ENCODE measurements around the gene DAB1. TPM values are rescaled to one million over a fixed set of nuclear protein-coding genes. Genes with fewer than 3 reads are reported as not detected.

The DAB1 gene
- total and polyA plus RNA-seq, 4 donors: 0.05 to 2.6 (median 1.8) TPM

DNA sequence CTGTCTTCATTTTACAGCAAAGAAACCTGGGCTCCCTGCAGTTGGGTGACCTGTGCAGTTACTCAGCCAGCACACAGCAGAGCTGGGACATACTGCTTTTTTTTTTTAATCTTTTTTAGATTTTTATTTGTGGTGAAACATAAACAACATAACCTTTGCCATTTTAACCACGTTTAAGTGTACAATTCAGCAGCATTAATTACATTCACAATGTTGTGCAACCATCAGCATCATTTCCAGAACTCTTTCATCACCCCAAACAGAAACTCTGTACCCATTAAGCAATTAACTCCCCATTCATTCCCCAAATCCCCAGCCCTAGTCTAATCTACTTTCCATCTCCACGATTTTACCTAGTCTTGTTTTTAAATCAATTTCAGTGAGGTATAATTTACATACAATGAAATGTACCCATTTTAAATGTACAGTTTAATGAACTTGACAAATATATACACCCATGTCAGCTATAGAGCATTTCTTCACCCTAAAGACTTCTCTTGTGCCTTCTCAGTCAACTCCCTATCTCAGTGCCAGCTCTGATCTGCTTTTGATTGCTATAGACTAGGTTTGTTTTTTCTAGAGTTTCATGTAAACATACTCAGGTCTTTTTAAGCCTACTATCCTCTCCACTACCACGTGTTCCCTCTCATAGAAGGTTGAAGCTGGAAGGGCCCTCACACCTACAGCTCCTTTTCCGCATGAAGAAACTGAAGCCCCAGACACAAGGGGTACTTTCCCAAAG is 420.3 kb downstream of the DAB1 start:
- Histone ChIP-seq H3K9me3 (ENCODE audit: control insufficient read depth, low read length) (no peaks in the 10 kb centered on the region), H3K4me3 (ENCODE audit: low read length in 2 of 2) (no peak overlapping the region), H3K27me3 (ENCODE audit: control insufficient read depth in 1 of 2, insufficient read depth in 2 of 2, low read length in 1 of 2) (no peaks in the 10 kb centered on the region), H3K36me3 (ENCODE audit: control insufficient read depth in 1 of 2, insufficient read depth in 2 of 2, low read length in 1 of 2) (no peaks in the 10 kb centered on the region), H3K4me1 (ENCODE audit: control insufficient read depth in 1 of 2, insufficient read depth in 2 of 2, low read length in 2 of 2) (peaks cover 2 to 8% of the 10 kb centered on the region in 2 donors), H3K27ac (ENCODE audit: low read depth in 1 of 2, low read length in 2 of 2) (no peak overlapping the region)
- DNase-seq: no peak
- intact Hi-C loops (cut with DNase I): no loop called here
- ATAC-seq (ENCODE audit: low FRiP score): no peak
- WGBS, 2 donors: 60 to 67% methylated on average over 4 of the region's 4 CpGs

DNA sequence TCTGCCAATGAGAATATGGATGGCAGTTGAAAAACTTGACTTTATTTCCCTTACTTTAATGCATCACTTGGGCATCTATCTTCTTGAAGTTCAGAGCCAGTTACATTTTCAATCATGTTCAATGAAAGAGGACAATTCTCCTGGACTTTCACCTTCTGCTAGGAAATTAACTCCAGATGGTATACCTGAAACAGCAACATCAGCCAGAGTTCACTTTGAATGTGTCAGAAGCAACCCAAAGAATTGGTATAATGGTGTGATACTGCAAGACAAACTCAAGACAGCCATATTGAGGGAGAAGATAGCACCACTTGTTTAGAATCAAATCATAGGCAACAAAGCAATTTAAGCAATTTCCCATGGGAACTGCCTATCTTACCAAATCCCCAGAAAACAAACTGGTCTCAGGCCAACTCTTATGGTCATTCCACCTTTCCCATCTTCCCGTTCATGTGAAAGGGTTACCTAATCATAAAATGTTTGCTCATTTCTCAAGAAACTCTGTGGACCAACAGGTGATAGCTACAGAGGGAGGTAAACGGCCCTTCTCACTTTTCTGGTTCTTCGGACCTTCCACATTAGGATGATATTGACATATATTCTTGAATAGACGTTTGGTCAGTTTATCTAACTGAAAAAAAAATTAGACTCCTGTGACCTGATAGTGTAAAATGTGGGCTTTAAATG is 428.3 kb downstream of the DAB1 start:
- intact Hi-C loops (cut with DNase I): no loop called here
- WGBS, 2 donors: 93 to 94% methylated on average over 4 of the region's 4 CpGs
- H3K4me1 ChIP-seq (ENCODE audit: control insufficient read depth in 1 of 2, insufficient read depth in 2 of 2, low read length in 2 of 2): peaks cover 0 to 5% of the 10 kb centered on the region in 2 donors
- no peak overlapping the region for H3K4me3 ChIP-seq (ENCODE audit: low read length in 2 of 2)
- H3K9me3 ChIP-seq (ENCODE audit: control insufficient read depth, low read length): no peaks in the 10 kb centered on the region
- no peak for ATAC-seq (ENCODE audit: low FRiP score)
- DNase-seq: no peak
- H3K27me3 ChIP-seq (ENCODE audit: control insufficient read depth in 1 of 2, insufficient read depth in 2 of 2, low read length in 1 of 2): no peaks in the 10 kb centered on the region
- no peaks in the 10 kb centered on the region for H3K36me3 ChIP-seq (ENCODE audit: control insufficient read depth in 1 of 2, insufficient read depth in 2 of 2, low read length in 1 of 2)
- H3K27ac ChIP-seq (ENCODE audit: low read depth in 1 of 2, low read length in 2 of 2): no peak overlapping the region

DNA sequence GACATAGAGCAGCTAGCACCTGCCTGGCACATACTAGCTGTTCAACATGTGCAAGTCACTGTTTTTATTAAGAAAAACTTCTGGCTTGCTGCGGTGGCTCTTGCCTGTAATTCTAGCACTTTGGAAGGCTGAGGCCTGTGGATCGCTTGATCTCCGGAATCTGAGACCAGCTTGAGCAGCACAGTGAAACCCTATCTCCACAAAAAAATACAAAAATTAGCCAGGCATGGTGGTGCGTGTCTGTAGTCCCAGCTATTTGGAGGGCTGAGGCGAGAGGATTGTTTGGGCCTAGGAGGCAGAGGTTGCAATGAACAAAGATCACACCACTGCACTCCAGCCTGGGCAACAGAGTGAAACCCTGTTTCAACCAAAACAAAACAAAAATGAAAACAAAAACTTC is 430.4 kb downstream of the DAB1 start:
- no peak for DNase-seq
- H3K4me1 ChIP-seq (ENCODE audit: control insufficient read depth in 1 of 2, insufficient read depth in 2 of 2, low read length in 2 of 2): peaks cover 0 to 2% of the 10 kb centered on the region in 2 donors
- H3K36me3 ChIP-seq (ENCODE audit: control insufficient read depth in 1 of 2, insufficient read depth in 2 of 2, low read length in 1 of 2): no peaks in the 10 kb centered on the region
- H3K27ac ChIP-seq (ENCODE audit: low read depth in 1 of 2, low read length in 2 of 2): no peak overlapping the region
- intact Hi-C loops (cut with DNase I): no loop called here
- no peaks in the 10 kb centered on the region for H3K27me3 ChIP-seq (ENCODE audit: control insufficient read depth in 1 of 2, insufficient read depth in 2 of 2, low read length in 1 of 2)
- ATAC-seq (ENCODE audit: low FRiP score): no peak
- 50 to 59% methylated on average over 5 of the region's 5 CpGs for WGBS, 2 donors
- H3K4me3 ChIP-seq (ENCODE audit: low read length in 2 of 2): no peak overlapping the region
- no peaks in the 10 kb centered on the region for H3K9me3 ChIP-seq (ENCODE audit: control insufficient read depth, low read length)

DNA sequence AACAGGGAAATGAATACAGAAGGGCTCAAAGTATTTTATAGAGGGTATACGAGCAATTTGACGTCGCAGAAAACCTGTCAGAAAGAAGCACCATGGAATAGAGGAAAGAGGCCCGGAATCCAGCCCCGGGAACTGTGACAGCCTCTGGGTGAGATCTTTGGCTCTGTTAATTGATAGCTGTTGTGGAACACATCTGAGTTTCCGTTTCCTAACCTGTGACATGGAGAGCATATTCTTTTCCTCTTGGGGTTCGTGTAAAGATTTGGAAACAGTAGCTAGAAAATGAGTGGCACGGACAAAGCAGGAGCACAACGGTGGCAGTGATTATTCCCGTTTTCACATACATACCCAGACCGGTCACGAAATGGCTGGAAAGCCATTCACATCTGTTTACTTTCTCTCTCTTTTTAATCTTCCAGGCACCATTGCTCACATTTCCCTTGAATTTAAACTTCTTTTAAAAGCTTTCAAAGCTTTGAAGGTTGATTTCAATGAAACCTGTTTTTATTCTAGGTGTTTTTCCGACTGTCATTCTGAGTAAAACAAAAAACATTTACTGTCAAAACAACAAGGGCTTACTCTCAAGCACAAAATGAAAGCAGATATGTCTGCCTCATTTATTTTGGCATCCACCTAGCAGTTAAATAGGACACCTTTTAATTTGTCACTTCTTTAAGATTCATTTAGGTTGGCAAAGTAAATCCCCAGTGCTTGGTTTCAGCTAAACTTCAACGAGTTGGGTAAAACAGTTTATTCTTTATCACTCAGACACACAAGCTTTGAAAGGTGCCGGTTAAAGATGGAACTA is 431.3 kb downstream of the DAB1 start:
- Histone ChIP-seq H3K9me3 (ENCODE audit: control insufficient read depth, low read length) (no peaks in the 10 kb centered on the region), H3K36me3 (ENCODE audit: control insufficient read depth in 1 of 2, insufficient read depth in 2 of 2, low read length in 1 of 2) (no peaks in the 10 kb centered on the region), H3K27ac (ENCODE audit: low read depth in 1 of 2, low read length in 2 of 2) (no peak overlapping the region), H3K27me3 (ENCODE audit: control insufficient read depth in 1 of 2, insufficient read depth in 2 of 2, low read length in 1 of 2) (no peaks in the 10 kb centered on the region), H3K4me3 (ENCODE audit: low read length in 2 of 2) (no peak overlapping the region), H3K4me1 (ENCODE audit: control insufficient read depth in 1 of 2, insufficient read depth in 2 of 2, low read length in 2 of 2) (peaks cover 0 to 1% of the 10 kb centered on the region in 2 donors)
- DNase-seq (no peak), ATAC-seq (ENCODE audit: low FRiP score) (no peak)
- 81 to 83% methylated on average over 15 of the region's 15 CpGs for WGBS, 2 donors
- intact Hi-C loops (cut with DNase I): no loop called here

DNA sequence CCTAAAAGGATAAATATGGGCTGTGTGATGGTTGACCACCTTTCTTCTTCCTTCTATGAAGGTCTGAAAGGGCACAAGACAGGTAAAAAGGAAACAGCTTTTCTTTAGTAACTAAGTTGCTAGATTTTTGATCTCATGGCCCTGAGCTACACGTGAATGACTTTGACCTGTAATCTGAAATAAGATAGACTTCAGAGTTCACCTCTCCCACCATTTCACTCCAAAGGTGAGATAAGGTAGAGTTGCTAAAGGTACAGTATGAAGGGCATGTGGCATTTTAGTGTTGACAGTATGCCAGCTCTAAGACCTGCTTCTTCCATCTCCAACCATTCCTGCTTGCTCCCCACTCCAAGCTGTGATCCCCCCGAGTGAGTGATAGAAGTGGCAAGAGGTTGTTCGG is 432.3 kb downstream of the DAB1 start:
- Histone ChIP-seq H3K4me1 (ENCODE audit: control insufficient read depth in 1 of 2, insufficient read depth in 2 of 2, low read length in 2 of 2) (peaks cover 0 to 1% of the 10 kb centered on the region in 2 donors), H3K36me3 (ENCODE audit: control insufficient read depth in 1 of 2, insufficient read depth in 2 of 2, low read length in 1 of 2) (no peaks in the 10 kb centered on the region), H3K27me3 (ENCODE audit: control insufficient read depth in 1 of 2, insufficient read depth in 2 of 2, low read length in 1 of 2) (no peaks in the 10 kb centered on the region), H3K27ac (ENCODE audit: low read depth in 1 of 2, low read length in 2 of 2) (no peak overlapping the region), H3K9me3 (ENCODE audit: control insufficient read depth, low read length) (no peaks in the 10 kb centered on the region), H3K4me3 (ENCODE audit: low read length in 2 of 2) (no peak overlapping the region)
- intact Hi-C loops (cut with DNase I): no loop called here
- DNase-seq: no peak
- WGBS, 2 donors: 90% methylated on average over 3 of the region's 3 CpGs
- ATAC-seq (ENCODE audit: low FRiP score): no peak

DNA sequence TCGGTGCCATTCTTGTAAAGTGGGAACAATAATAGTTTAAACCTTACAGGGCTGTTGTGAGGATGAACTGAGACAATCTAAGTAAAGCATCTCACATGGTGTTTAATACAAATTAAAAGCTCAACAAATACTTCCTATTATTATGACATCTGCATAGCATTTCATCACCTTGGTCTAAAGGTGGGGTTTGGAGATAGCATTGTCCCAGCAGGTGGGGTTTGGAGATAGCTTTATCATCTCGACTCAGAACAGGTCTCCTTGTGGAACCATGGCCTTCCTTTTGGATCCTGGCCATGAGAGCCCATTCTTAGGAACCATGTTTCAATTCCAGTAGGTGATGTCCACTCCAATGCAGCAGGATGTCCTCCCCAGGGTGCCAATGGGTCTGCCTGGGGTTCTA is 437.5 kb downstream of the DAB1 start:
- no peak for ATAC-seq (ENCODE audit: low FRiP score)

DNA sequence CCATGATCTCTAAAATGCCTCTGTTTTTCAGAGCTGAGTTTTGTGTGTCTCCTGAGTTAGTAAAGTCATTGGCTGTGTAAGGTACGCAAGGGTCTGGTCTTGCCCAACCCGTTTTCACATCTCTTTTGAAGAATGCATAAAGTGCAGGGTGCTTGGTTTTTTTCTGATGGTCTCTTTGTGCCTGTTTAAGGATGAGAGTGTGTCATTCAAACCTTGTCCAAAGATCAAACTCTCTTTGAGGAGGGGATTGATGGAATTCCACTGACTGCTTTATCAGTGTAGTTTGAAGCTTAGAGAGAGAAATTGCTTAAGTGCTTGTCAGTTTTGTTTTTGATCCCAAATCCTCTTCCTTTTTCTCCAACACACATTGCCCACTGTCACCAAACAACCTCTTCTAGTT is 438.0 kb downstream of the DAB1 start:
- Histone ChIP-seq H3K4me1 (ENCODE audit: control insufficient read depth in 1 of 2, insufficient read depth in 2 of 2, low read length in 2 of 2) (no peaks in the 10 kb centered on the region), H3K4me3 (ENCODE audit: low read length in 2 of 2) (no peak overlapping the region), H3K27me3 (ENCODE audit: control insufficient read depth in 1 of 2, insufficient read depth in 2 of 2, low read length in 1 of 2) (peaks cover 0 to 2% of the 10 kb centered on the region in 2 donors), H3K27ac (ENCODE audit: low read depth in 1 of 2, low read length in 2 of 2) (no peak overlapping the region), H3K36me3 (ENCODE audit: control insufficient read depth in 1 of 2, insufficient read depth in 2 of 2, low read length in 1 of 2) (no peaks in the 10 kb centered on the region), H3K9me3 (ENCODE audit: control insufficient read depth, low read length) (no peaks in the 10 kb centered on the region)
- no peak for ATAC-seq (ENCODE audit: low FRiP score)
- intact Hi-C loops (cut with DNase I): no loop called here
- DNase-seq: no peak
- WGBS, 2 donors: 89 to 96% methylated on average over 2 of the region's 2 CpGs

More for the DNA sequence above, 437.5 kb downstream of the DAB1 start:
- intact Hi-C loops (cut with DNase I): no loop called here
- Histone ChIP-seq H3K4me3 (ENCODE audit: low read length in 2 of 2) (no peak overlapping the region), H3K27ac (ENCODE audit: low read depth in 1 of 2, low read length in 2 of 2) (no peak overlapping the region), H3K27me3 (ENCODE audit: control insufficient read depth in 1 of 2, insufficient read depth in 2 of 2, low read length in 1 of 2) (peaks cover 0 to 2% of the 10 kb centered on the region in 2 donors), H3K36me3 (ENCODE audit: control insufficient read depth in 1 of 2, insufficient read depth in 2 of 2, low read length in 1 of 2) (no peaks in the 10 kb centered on the region), H3K9me3 (ENCODE audit: control insufficient read depth, low read length) (no peaks in the 10 kb centered on the region), H3K4me1 (ENCODE audit: control insufficient read depth in 1 of 2, insufficient read depth in 2 of 2, low read length in 2 of 2) (no peaks in the 10 kb centered on the region)
- WGBS, 2 donors: 81 to 86% methylated on average over 2 of the region's 2 CpGs
- no peak for DNase-seq

DNA sequence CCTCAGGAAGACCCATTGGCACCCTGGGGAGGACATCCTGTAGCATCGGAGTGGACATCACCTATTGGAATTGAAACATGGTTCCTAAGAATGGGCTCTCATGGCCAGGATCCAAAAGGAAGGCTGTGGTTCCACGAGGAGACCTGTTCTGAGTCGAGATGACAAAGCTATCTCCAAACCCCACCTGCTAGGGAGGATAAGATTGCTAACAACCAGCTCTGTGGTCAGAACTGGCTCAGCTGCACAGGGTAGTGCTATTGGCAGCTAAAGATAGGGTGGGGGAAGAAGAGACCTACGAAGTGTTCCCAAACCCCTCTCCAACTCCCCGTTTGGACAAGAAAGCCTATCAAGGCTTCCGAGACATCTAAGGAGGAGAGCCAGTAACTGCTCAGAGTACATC is 440.4 kb downstream of the DAB1 start:
- no peaks in the 10 kb centered on the region for H3K9me3 ChIP-seq (ENCODE audit: control insufficient read depth, low read length)
- WGBS, 2 donors: 81 to 85% methylated on average over 6 of the region's 6 CpGs
- H3K27ac ChIP-seq (ENCODE audit: low read depth in 1 of 2, low read length in 2 of 2): no peak overlapping the region
- DNase-seq (no peak), ATAC-seq (ENCODE audit: low FRiP score) (no peak)
- no peaks in the 10 kb centered on the region for H3K4me1 ChIP-seq (ENCODE audit: control insufficient read depth in 1 of 2, insufficient read depth in 2 of 2, low read length in 2 of 2)
- no peaks in the 10 kb centered on the region for H3K36me3 ChIP-seq (ENCODE audit: control insufficient read depth in 1 of 2, insufficient read depth in 2 of 2, low read length in 1 of 2)
- H3K4me3 ChIP-seq (ENCODE audit: low read length in 2 of 2): no peak overlapping the region
- intact Hi-C loops (cut with DNase I): no loop called here
- peaks cover 0 to 2% of the 10 kb centered on the region in 2 donors for H3K27me3 ChIP-seq (ENCODE audit: control insufficient read depth in 1 of 2, insufficient read depth in 2 of 2, low read length in 1 of 2)
